HG03521 (cell line): ENCODE measurements around the gene FSTL5.

Experiments used
- ATAC-seq: cut with Tn5 transposase; IDR thresholded peaks from one replicate; pipeline ENCODE4 v1.9.1; 2021; ENCODE audit warnings: mild to moderate bottlenecking, moderate library complexity; ENCODE audit not compliant: unreplicated experiment

Gene FSTL5

GRCh38 chr4:161595230-161595771 lies 568.5 kb downstream of the FSTL5 start:
- no peak for ATAC-seq

- ATAC-seq, result no peak
These were observed 578.8 kb downstream of the FSTL5 start for GRCh38 chr4:161585011-161585410.

- no peak for ATAC-seq
These were observed 580.3 kb downstream of the FSTL5 start for GRCh38 chr4:161583549-161583948.

- no peak for ATAC-seq
These were observed 582.3 kb downstream of the FSTL5 start for GRCh38 chr4:161581262-161582230.

DNA sequence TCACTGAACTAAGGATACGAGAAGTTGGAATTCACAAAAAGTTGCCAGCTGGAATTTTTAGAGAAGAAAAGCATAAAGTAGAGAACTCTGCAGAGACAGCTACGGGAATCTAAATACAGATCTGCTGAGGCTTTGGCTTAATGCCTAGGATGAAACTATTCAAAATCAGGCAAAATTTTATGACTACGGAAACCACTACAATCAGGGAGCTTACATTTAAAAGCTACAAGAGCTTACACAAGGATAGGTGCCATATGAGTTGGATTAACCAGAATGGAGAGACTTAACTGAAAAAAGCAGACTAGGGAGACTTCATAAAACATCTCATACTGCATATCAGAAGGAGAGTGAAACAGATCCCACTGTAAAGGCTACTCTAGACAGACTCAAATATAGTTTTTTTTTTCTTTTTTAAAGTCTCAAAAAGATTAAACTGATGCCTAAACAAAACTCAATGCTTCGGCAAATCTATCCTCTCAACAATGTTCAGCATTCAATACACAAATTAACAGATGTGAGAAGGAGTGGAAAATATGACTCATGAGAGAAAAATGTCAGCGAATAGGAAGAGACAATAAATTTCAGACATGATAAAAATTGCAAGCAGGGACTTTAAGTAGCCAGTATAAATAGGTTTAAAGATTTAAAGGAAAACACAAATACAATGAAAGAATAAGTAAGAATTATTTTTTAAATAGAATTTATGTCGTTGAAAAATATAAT lies 586.1 kb downstream of the FSTL5 start:
- no peak for ATAC-seq

DNA sequence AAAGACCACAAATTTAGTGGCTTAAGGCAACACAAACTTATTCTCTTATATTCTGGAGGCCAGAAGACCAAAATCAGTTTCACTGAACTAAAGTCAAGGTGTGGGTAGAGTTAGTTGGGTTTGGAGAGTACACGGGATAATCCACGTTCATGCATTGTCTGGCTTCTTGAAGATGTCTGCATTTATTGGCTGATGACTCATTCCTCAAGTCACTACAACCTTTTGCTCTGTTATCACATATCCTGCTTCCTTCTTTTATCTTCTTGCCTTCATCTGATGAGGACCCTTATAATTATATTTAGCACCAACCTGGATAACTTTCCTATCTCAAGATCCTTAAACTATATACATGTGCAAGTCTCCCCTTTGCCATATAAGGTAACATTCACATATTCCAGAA lies 590.0 kb downstream of the FSTL5 start:
- ATAC-seq, result no peak

DNA sequence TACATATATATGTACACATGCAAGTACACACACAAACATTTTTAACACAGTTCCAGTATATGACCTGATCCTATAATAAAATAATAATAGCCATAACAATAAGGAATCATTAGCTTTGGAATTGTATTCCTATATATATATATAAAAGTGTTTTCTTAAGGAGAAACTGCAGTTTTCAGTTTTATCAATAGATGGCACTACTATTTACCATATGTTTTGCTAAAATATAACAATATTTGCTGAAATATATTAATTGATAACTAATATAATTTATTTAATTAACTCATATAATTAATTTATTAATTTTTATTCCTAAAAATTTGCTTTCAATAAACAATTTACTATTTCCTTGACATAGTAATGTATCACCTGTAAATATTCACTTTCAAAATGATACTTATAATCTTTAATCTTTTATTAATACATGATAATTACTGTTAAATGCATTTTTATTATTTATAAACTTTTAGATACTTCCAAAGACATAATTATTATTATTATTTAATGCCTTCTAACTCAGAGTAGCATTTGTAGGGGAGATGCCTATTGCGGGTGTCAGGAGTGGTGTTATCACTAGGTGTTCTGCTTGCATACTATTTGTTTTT lies 599.5 kb downstream of the FSTL5 start:
- ATAC-seq, result no peak

GRCh38 chr4:161555689-161556660 lies 607.8 kb downstream of the FSTL5 start:
- no peak for ATAC-seq

DNA sequence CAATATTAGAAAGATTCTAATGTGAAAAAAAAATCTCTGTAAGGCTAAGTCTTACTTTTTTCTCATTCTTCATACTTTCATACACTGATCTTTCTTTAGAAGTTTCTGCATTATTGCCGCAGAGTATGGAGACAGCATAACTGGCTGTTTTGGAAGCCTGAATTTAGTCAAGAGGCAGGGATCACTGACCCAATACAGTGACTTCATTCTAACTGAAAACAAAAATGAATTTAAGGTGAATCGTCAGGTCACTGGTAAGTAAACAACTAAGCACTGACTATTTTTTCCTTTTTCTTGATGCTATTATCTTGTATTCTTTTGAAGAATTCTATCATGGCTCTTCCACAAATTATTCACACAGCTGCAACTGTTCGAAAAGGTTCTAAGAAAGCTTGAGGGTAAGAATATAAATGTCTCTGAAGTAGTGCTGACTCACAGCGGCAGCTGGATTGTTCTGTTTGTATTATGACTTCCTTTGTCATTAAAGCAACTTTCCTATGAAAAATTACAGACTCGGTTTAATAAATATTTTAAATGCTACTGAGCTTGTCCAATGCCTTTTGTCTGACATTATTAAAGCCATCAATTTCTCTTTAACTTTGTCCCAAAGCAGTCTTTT lies 609.3 kb downstream of the FSTL5 start:
- no peak for ATAC-seq

- no peak for ATAC-seq
These were observed 616.9 kb downstream of the FSTL5 start for GRCh38 chr4:161546902-161547301.

GRCh38 chr4:161540265-161540664 lies 623.5 kb downstream of the FSTL5 start:
- no peak for ATAC-seq

DNA sequence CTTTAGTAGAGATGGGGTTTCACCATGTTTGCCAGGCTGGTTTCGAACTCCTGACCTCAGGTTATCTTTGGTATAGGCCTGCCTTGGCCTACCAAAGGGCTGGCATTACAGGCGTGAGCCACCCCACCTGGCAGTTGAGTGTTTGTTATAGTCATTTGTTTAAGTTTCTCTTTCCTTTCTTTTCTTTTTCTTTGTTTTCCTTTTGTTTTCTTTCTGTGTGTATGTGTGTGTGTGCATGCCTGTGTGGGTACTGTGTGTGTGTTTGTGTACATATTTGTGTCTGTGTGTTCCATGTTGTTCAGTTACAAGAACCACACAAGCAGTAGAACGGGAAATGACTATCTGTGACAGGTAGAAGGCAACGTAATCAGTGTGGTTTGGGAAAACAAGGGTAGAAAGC lies 624.9 kb downstream of the FSTL5 start:
- ATAC-seq, result no peak

- no peak for ATAC-seq
These were observed 633.1 kb downstream of the FSTL5 start for GRCh38 chr4:161530710-161531109.

GRCh38 chr4:161525121-161525520 lies 638.7 kb downstream of the FSTL5 start:
- no peak for ATAC-seq

DNA sequence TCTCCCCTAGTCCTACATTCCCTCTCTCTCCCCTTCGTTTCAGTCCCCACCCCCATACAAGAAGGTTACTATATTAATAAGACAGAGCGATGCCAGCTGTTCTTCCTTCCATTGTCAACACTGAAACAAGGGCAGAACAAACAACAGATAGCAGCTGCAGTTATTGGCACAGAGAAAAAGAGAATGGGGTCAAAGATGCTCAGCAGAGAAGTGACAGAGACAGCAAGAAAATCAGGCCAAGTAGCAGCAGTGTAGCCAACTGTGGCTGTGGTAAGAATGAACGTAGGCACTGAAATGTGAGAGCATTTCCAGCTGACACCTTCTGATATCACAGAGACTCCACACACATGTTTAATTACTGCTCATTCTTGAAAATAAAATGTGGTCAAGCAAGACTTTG lies 641.8 kb downstream of the FSTL5 start:
- ATAC-seq, result no peak

DNA sequence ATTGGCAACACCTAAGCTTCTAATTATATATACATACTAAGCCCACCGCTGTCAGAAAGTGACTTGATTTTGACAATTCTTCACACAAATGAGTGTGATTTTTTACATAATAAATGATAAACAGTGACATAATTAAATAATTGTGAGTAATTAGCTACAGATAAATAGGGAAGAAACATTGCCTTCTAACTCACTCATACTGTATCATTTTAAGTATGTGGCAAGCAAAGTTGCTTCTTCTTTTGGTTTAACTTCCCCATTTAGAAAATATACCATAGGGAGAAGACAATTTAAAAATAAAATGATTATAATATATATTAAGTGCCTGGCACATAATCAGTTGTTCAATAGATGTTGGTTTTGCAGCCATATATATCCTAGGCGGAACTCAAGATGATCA lies 644.2 kb downstream of the FSTL5 start:
- no peak for ATAC-seq

DNA sequence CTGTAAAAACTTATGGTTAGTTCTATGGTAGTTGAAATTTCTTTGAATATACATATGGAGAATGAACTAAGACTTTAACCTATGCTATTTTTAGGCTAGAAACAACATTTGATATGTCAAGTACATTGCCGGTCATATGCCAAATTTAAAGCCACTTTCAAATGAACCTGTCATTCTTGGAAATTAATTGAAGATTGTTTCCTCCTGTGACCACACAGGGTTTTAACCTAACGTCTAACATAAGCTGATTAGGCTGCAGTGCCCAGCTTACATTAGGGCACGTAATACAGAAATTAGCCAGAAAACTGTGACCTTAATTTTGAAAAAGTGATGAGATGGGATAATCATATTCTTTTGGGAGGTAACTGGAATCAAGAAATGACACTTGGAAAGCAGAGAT lies 645.9 kb downstream of the FSTL5 start:
- no peak for ATAC-seq

DNA sequence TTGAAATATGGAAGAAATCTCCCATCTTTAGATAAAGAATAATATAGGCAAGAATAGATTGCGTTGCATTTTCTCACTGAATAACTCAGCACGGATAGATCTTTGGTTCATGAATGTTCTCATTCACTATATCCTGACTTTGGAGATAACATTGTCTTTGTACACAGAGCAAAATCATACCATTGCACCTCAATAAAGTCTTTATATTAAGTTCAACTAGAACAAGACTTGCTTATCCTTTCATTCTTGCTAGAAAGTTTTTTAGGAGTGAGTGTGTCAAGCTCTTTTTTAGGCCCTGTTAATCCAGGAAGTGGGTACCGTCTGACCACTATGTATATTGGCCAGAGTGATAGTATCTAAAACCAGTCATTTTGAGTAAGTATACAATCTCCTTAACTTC lies 658.7 kb downstream of the FSTL5 start:
- no peak for ATAC-seq

GRCh38 chr4:161498155-161498554 lies 665.6 kb downstream of the FSTL5 start:
- ATAC-seq, result no peak

GRCh38 chr4:161486461-161486860 lies 677.3 kb downstream of the FSTL5 start:
- ATAC-seq, result no peak
